Subcutaneous adipose tissue (tissue), 4 donors: ENCODE measurements around the gene ASAP3. TPM values are rescaled to one million over a fixed set of nuclear protein-coding genes. Genes with fewer than 3 reads are reported as not detected.

Experiments
- CTCF ChIP-seq: fragments of 450-650 bp; IDR thresholded peaks from one replicate; pipeline ENCODE4 v1.5.1; 2016; ENCODE audit warnings: low read depth, mild to moderate bottlenecking, control low read depth, antibody characterized with exemption, moderate library complexity
- total RNA-seq, 4 donors: library from RNA; depleted of rRNA; stranded (reverse); fragments of >200 nt; gene quantifications; one replicate each; pipeline ENCODE4 v1.1.0, GENCODE V29; 2016

ASAP3 gene
- total RNA-seq, 4 donors from 2014 or later = 18.4 to 51.7 (median 42.1) TPM

GRCh38 chr1:23524716-23525401, 40.9 kb upstream of the ASAP3 start:
- TF ChIP-seq CTCF = no peak

DNA sequence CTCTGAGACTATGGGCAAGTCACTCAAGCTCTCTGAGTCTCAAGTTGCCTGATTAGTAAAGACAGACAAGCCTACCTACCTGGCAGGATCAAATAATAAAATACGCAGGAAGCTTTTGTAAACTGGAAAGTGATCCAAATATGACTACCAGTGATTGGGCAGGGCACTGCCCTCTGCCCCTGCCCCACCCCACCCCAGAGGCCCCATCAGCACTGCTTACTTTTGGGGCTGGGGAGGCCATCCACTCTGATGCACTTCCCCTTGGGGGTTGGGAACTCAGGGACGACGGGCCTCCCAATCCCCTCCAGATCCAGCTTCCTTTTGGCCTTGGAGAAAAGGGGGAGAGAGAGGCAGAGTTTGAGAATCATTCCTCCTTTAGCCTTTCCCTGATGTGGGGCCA, 40.2 kb upstream of the ASAP3 start:
- no peak for TF ChIP-seq CTCF

DNA sequence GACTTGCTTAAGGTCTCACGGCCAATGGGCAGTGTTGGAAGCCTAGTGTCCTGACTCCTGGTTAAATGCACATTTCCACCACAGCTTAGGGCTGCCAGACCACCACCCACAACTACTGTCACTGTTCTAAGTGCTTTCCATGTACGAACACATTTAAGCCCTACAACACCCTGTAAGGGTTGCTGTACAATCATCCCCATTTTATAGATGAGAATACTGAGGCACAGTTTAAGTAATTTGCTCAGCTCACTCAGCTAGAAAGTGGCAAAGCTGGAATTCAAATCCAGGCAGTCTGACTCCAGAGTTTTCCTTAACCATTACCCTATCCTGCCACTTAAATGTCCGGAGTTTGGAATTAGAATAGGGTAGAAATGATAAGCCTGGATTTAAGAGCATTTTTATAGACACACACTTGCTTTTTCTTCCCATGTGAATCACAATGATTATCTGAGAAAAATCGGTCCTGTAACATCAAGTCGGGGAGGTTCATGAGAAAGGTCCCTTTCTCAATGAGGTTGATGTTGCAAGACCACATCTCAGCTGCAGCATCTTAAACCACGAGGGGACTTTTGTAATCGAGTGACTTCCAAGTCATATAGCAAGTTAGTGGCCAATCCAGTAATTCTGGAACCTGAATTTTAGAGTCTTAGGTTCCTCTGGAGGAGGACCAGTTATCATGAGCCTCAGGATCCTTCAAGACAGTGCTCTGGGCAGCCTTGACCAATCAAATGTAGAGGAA, 38.4 kb upstream of the ASAP3 start:
- no peak for TF ChIP-seq CTCF

GRCh38 chr1:23521588-23521987, 37.6 kb upstream of the ASAP3 start:
- no peak for TF ChIP-seq CTCF

DNA sequence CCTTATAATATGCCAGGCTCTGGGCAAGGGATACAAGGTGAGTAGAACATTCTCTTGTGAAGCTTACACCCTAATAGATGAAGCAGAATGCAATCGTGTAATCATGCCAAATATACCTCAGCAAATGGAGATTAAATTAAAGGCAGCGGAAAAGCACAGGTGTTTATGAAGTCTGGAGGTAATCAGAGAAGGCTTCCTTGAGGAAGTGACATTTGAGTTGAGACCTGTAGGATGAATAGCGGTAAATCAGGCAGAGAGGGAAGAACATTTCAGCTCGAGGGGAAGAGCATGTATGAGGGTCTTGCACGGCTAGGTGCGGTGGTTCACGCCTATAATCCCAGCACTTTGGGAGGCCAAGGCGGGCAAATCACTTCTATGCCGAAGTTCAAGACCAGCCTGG, 33.6 kb upstream of the ASAP3 start:
- no peak for TF ChIP-seq CTCF

GRCh38 chr1:23515905-23516304, 31.9 kb upstream of the ASAP3 start:
- no peak for TF ChIP-seq CTCF

GRCh38 chr1:23514111-23514679, 30.2 kb upstream of the ASAP3 start:
- no peak for TF ChIP-seq CTCF
